ENCODE results near the gene INCENP. TPM values are rescaled to one million over a fixed set of nuclear protein-coding genes. Genes with fewer than 3 reads are reported as not detected.

The INCENP gene
- total and polyA plus RNA-seq, 2 experiments from 2014 or later = 35.6 to 131 TPM

- no peak for DNase-seq (ENCODE audit: low spot score)
- peaks cover 13% of the 10 kb centered on the region for H3K27me3 Mint-ChIP-seq (ENCODE audit: insufficient read depth, low read depth, poor library complexity)
- Histone ChIP-seq H3F3A (replicated peaks; ENCODE audit: low read depth) (no peaks in the 10 kb centered on the region), H3K36me3 (ENCODE audit: insufficient read depth) (peaks cover 26% of the 10 kb centered on the region), H3K4me2 (no peak overlapping the region), H3K4me1 (ENCODE audit: insufficient read depth) (no peaks in the 10 kb centered on the region), H4K20me1 (replicated peaks; ENCODE audit: insufficient read depth) (peaks cover 5% of the 10 kb centered on the region; the same call in 1 of the 2 replicates), H3K27ac (ENCODE audit: low read depth) (no peak overlapping the region), H3K4me3 (no peak overlapping the region), H3K79me2 (replicated peaks; ENCODE audit: insufficient read depth) (no peaks in the 10 kb centered on the region), H3K9me2 (ENCODE audit: insufficient read depth) (no peaks in the 10 kb centered on the region), H2AFZ (no peak overlapping the region), H3K27me3 (ENCODE audit: insufficient read depth) (no peaks in the 10 kb centered on the region)
- TF ChIP-seq STAT1 (IDR thresholded peaks at IDR 0.05; ENCODE audit: unreplicated experiment) (no peak), JUNB (IDR thresholded peaks at IDR 0.05; ENCODE audit: unreplicated experiment) (no peak), CTCF (conservative IDR thresholded peaks at IDR 0.05; ENCODE audit: low read depth in 2 of 2) (no peak), ETS1 (IDR thresholded peaks at IDR 0.05) (no peak), ZNF462 (CRISPR knock-in tag; IDR thresholded peaks at IDR 0.05) (no peak), REST (IDR thresholded peaks at IDR 0.05; ENCODE audit: unreplicated experiment) (no peak), CREB1 (CRISPR knock-in tag; IDR thresholded peaks at IDR 0.05; ENCODE audit: low read depth) (no peak)
- ATAC-seq = no peak
- H3K27ac Mint-ChIP-seq = no peak overlapping the region
- no peaks in the 10 kb centered on the region for H3K4me1 Mint-ChIP-seq
- peaks cover 85% of the 10 kb centered on the region for H3K36me3 Mint-ChIP-seq (ENCODE audit: low read depth)
- H3K9me3 Mint-ChIP-seq = no peaks in the 10 kb centered on the region
- no peak overlapping the region for H3K4me3 Mint-ChIP-seq
These were observed 24.6 kb downstream of the INCENP start for GRCh38 chr11:62148271-62148980.

All from GM23338 (cell line).